ENCODE results near the gene LCLAT1. TPM values are rescaled to one million over a fixed set of nuclear protein-coding genes. Genes with fewer than 3 reads are reported as not detected.

LCLAT1 gene
- polyA plus RNA-seq, 1 of the 3 experiments (the other 2 are of a cell fraction), result 6.9 TPM

DNA sequence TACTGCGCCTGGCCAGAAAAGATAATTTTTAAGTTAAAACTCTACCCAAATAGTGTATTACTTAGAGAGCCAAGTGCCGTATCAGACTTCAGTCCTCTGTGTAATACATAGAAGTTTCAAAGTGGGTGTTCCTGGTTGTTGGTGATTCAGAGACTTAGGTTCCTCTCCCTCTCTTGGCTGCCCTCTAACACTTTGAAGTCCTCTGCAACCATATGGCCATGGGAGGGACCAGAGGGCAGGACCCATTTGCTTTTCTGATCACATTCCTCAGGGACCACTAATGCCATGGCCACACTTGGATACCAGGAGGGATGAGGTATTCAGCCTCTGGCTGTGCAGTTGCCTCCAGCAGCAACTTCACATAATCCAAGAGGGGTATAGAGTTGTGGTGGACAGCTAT, 228.7 kb downstream of the LCLAT1 start (continued):
- TF ChIP-seq, protein P1, sequence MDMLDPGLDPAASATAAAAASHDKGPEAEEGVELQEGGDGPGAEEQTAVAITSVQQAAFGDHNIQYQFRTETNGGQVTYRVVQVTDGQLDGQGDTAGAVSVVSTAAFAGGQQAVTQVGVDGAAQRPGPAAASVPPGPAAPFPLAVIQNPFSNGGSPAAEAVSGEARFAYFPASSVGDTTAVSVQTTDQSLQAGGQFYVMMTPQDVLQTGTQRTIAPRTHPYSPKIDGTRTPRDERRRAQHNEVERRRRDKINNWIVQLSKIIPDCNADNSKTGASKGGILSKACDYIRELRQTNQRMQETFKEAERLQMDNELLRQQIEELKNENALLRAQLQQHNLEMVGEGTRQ (IDR thresholded peaks at IDR 0.05; ENCODE audit: borderline replicate concordance, low read depth, low read length), result no peak

DNA sequence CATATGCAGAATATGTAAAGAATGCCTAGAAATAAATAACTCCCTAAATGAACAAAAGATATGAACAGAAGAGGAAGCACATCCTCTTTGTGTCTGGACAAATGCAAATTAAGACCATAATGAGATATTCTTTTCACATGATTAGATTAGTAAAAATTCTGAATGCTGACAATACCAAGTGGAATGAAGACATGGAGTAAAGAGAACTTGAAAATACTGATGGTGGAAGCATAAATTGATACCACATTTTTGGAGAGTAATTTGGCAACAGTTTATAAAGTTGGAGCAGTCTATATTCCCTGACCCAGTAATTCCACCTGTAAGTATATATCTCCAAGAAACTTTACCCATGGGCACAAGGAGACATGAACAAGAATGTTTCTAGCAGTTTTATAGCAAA, 230.2 kb downstream of the LCLAT1 start:
- Histone ChIP-seq H3K9me3 (peaks cover 5% of the 10 kb centered on the region; the same call in 1 of the 2 replicates), H3K36me3 (replicated peaks in 1 of 2; ENCODE audit: control insufficient read depth in 1 of 2, insufficient read depth in 2 of 2, low read length in 1 of 2) (no peaks in the 10 kb centered on the region), H3K27me3 (ENCODE audit: insufficient read depth) (no peaks in the 10 kb centered on the region), H3K4me2 (no peak overlapping the region), H3K27ac (ENCODE audit: low read depth in 2 of 2, low read length in 1 of 2) (no peak overlapping the region), H3K79me2 (ENCODE audit: insufficient read depth) (no peaks in the 10 kb centered on the region), H2AFZ (ENCODE audit: low read depth) (no peak overlapping the region; the same call in 1 of the 2 replicates), H4K20me1 (ENCODE audit: insufficient read depth) (no peaks in the 10 kb centered on the region), H3F3A (replicated peaks; ENCODE audit: insufficient read depth) (no peaks in the 10 kb centered on the region), H3K9ac (no peak overlapping the region), H3K4me1 (ENCODE audit: control insufficient read depth in 1 of 2, insufficient read depth in 2 of 2, low read depth in 1 of 2, low read length in 1 of 2) (peaks cover 0 to 4% of the 10 kb centered on the region in 2 experiments; a peak in 1 of 4 replicates), H3K9me2 (no peaks in the 10 kb centered on the region; the same call in 1 of the 2 replicates), H3K4me3 (ENCODE audit: low read depth in 2 of 2, low read length in 1 of 2) (no peak overlapping the region)
- DNase-seq, result no peak
- ChIA-PET POLR2A (no interaction called here), CTCF (interaction anchor here (1.6 kb wide), 1 partner anchor 512 kb away, joined by 4 read pairs; no protein-coding TSS in a partner anchor)
- TF ChIP-seq RCOR1 (IDR thresholded peaks at IDR 0.05; ENCODE audit: low read length), result no peak
- no peak for TF ChIP-seq TAF1 (IDR thresholded peaks at IDR 0.05; ENCODE audit: borderline replicate concordance, low read depth, low read length)
- TF ChIP-seq SIN3A (IDR thresholded peaks at IDR 0.05; ENCODE audit: borderline replicate concordance, low read depth, low read length), result no peak

DNA sequence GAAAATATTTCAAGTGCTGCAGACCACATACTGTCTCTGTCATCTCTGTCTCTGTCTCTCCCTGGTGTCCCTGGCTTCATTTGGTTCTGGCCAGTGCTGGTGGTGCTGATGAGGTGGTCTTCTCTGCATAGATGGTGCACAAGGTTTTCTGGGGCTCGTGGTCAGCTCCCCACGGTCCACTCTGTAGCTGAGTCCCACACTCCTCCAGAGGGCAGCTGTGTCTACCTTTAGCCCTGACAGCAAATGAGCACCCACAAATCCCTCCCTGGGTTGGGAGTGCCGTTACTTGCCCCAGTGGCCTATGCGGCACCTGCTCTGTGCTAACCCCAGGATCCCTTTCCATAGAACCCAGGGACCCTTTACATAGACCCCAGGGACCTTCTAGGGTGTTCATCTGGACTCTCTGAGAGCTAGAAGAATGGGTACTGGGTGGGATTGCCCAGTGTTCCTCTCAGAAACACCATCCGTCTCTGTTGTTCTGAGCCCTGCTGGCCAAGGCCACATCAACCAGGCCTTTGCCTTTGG, 230.9 kb downstream of the LCLAT1 start:
- Histone ChIP-seq H3K4me1 (ENCODE audit: control insufficient read depth in 1 of 2, insufficient read depth in 2 of 2, low read depth in 1 of 2, low read length in 1 of 2) (peaks cover 0 to 4% of the 10 kb centered on the region in 2 experiments; a peak in 1 of 4 replicates), H3K79me2 (ENCODE audit: insufficient read depth) (no peaks in the 10 kb centered on the region), H3K9me3 (peaks cover 3% of the 10 kb centered on the region; the same call in 1 of the 2 replicates), H3K9ac (no peak overlapping the region), H3K27ac (ENCODE audit: low read depth in 2 of 2, low read length in 1 of 2) (no peak overlapping the region), H3F3A (replicated peaks; ENCODE audit: insufficient read depth) (no peaks in the 10 kb centered on the region), H3K4me3 (ENCODE audit: low read depth in 2 of 2, low read length in 1 of 2) (no peak overlapping the region), H3K4me2 (no peak overlapping the region), H3K36me3 (replicated peaks in 1 of 2; ENCODE audit: control insufficient read depth in 1 of 2, insufficient read depth in 2 of 2, low read length in 1 of 2) (no peaks in the 10 kb centered on the region), H4K20me1 (ENCODE audit: insufficient read depth) (no peaks in the 10 kb centered on the region), H2AFZ (ENCODE audit: low read depth) (no peak overlapping the region), H3K9me2 (no peaks in the 10 kb centered on the region; the same call in 1 of the 2 replicates), H3K27me3 (ENCODE audit: insufficient read depth) (no peaks in the 10 kb centered on the region)
- WGBS (ENCODE audit: low lambda C conversion rate), result 100% methylated on average over 1 of the region's 5 CpGs
- DNase-seq, result no peak
- POLR2A ChIA-PET, result no interaction called here
- CTCF ChIA-PET, result interaction anchor here (0.8 to 1.6 kb wide), 3 partner anchors 14 to 513 kb away, joined by 3 to 4 read pairs (median 3); no protein-coding TSS in a partner anchor
- TF ChIP-seq GATA2 (CRISPR knock-in tag; IDR thresholded peaks at IDR 0.05) (no peak), SMC3 (IDR thresholded peaks at IDR 0.05; ENCODE audit: low read depth, low read length) (no peak), TEAD4 (IDR thresholded peaks at IDR 0.05; ENCODE audit: borderline replicate concordance, insufficient read depth) (no peak), FOSL2 (IDR thresholded peaks at IDR 0.05; ENCODE audit: borderline replicate concordance, low read depth) (no peak), SIN3A (IDR thresholded peaks at IDR 0.05; ENCODE audit: borderline replicate concordance, low read depth, low read length) (no peak), CHD2 (IDR thresholded peaks at IDR 0.05; ENCODE audit: low read length, partially characterized antibody) (no peak), POLR2AphosphoS5 (IDR thresholded peaks at IDR 0.05; ENCODE audit: low read depth, low read length) (no peak), GABPA (IDR thresholded peaks at IDR 0.05; ENCODE audit: low read depth) (no peak), ELF1 (IDR thresholded peaks at IDR 0.05) (no peak), TCF12 (IDR thresholded peaks at IDR 0.05) (no peak), FOXM1 (IDR thresholded peaks at IDR 0.05; ENCODE audit: low read depth) (no peak), TAF1 (IDR thresholded peaks at IDR 0.05; ENCODE audit: borderline replicate concordance, low read depth, low read length) (no peak)
- TF ChIP-seq, protein P2, sequence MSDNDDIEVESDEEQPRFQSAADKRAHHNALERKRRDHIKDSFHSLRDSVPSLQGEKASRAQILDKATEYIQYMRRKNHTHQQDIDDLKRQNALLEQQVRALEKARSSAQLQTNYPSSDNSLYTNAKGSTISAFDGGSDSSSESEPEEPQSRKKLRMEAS (IDR thresholded peaks at IDR 0.05; ENCODE audit: low read depth), result no peak
- TF ChIP-seq, protein P3, sequence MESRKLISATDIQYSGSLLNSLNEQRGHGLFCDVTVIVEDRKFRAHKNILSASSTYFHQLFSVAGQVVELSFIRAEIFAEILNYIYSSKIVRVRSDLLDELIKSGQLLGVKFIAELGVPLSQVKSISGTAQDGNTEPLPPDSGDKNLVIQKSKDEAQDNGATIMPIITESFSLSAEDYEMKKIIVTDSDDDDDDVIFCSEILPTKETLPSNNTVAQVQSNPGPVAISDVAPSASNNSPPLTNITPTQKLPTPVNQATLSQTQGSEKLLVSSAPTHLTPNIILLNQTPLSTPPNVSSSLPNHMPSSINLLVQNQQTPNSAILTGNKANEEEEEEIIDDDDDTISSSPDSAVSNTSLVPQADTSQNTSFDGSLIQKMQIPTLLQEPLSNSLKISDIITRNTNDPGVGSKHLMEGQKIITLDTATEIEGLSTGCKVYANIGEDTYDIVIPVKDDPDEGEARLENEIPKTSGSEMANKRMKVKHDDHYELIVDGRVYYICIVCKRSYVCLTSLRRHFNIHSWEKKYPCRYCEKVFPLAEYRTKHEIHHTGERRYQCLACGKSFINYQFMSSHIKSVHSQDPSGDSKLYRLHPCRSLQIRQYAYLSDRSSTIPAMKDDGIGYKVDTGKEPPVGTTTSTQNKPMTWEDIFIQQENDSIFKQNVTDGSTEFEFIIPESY (IDR thresholded peaks at IDR 0.05; ENCODE audit: borderline replicate concordance, low read depth), result no peak
- TF ChIP-seq, protein P4, sequence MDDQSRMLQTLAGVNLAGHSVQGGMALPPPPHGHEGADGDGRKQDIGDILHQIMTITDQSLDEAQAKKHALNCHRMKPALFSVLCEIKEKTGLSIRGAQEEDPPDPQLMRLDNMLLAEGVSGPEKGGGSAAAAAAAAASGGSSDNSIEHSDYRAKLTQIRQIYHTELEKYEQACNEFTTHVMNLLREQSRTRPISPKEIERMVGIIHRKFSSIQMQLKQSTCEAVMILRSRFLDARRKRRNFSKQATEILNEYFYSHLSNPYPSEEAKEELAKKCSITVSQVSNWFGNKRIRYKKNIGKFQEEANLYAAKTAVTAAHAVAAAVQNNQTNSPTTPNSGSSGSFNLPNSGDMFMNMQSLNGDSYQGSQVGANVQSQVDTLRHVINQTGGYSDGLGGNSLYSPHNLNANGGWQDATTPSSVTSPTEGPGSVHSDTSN (IDR thresholded peaks at IDR 0.05), result no peak
- TF ChIP-seq, protein P5, sequence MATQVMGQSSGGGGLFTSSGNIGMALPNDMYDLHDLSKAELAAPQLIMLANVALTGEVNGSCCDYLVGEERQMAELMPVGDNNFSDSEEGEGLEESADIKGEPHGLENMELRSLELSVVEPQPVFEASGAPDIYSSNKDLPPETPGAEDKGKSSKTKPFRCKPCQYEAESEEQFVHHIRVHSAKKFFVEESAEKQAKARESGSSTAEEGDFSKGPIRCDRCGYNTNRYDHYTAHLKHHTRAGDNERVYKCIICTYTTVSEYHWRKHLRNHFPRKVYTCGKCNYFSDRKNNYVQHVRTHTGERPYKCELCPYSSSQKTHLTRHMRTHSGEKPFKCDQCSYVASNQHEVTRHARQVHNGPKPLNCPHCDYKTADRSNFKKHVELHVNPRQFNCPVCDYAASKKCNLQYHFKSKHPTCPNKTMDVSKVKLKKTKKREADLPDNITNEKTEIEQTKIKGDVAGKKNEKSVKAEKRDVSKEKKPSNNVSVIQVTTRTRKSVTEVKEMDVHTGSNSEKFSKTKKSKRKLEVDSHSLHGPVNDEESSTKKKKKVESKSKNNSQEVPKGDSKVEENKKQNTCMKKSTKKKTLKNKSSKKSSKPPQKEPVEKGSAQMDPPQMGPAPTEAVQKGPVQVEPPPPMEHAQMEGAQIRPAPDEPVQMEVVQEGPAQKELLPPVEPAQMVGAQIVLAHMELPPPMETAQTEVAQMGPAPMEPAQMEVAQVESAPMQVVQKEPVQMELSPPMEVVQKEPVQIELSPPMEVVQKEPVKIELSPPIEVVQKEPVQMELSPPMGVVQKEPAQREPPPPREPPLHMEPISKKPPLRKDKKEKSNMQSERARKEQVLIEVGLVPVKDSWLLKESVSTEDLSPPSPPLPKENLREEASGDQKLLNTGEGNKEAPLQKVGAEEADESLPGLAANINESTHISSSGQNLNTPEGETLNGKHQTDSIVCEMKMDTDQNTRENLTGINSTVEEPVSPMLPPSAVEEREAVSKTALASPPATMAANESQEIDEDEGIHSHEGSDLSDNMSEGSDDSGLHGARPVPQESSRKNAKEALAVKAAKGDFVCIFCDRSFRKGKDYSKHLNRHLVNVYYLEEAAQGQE (IDR thresholded peaks at IDR 0.05; ENCODE audit: low read depth, low read length), result no peak
